IPS-20b (cell line): ENCODE results near the gene CLDN5.

Experiments used
- H3K27ac ChIP-seq: one replicate; pipeline ENCODE4 v1.5.1; 2013; ENCODE audit warnings: low read length
- H3K27me3 ChIP-seq: 2 replicates; pipeline ENCODE4 v1.6.1; 2013; ENCODE audit warnings: mild to moderate bottlenecking, low read length, inconsistent platforms; ENCODE audit not compliant: insufficient read depth
- H3K36me3 ChIP-seq: 2 replicates; pipeline ENCODE4 v1.6.1; 2013; ENCODE audit warnings: low read depth, mild to moderate bottlenecking, inconsistent platforms, low read length, moderate library complexity; ENCODE audit not compliant: insufficient read depth
- H3K4me1 ChIP-seq: 2 replicates; pipeline ENCODE4 v1.6.1; 2013; ENCODE audit warnings: mild to moderate bottlenecking, control low read depth, inconsistent platforms, low read length, moderate library complexity; ENCODE audit not compliant: insufficient read depth
- H3K4me3 ChIP-seq: 2 replicates; pipeline ENCODE4 v1.5.1; 2013; ENCODE audit warnings: mild to moderate bottlenecking, low read length, inconsistent platforms
- H3K9ac ChIP-seq: 2 replicates; pipeline ENCODE4 v1.6.1; 2013; ENCODE audit warnings: low read depth, mild to moderate bottlenecking, inconsistent platforms, low read length, moderate library complexity
- H3K9me3 ChIP-seq: 2 replicates; pipeline ENCODE4 v1.6.1; 2013; ENCODE audit warnings: mild to moderate bottlenecking, low read depth, low read length, inconsistent platforms; ENCODE audit not compliant: insufficient read depth

Gene CLDN5

GRCh38 chr22:19527321-19527721, 3.1 kb upstream of the CLDN5 start:
- Histone ChIP-seq H3K4me1 (no peaks in the 10 kb centered on the region), H3K4me3 (no peak overlapping the region), H3K36me3 (no peaks in the 10 kb centered on the region), H3K9ac (no peak overlapping the region), H3K9me3 (no peaks in the 10 kb centered on the region), H3K27me3 (peaks cover 45% of the 10 kb centered on the region), H3K27ac (no peak overlapping the region)

- Histone ChIP-seq H3K4me1 (no peaks in the 10 kb centered on the region), H3K4me3 (no peak overlapping the region), H3K27me3 (peaks cover 51% of the 10 kb centered on the region), H3K9me3 (no peaks in the 10 kb centered on the region), H3K27ac (no peak overlapping the region), H3K36me3 (no peaks in the 10 kb centered on the region), H3K9ac (no peak overlapping the region)
Measured at GRCh38 chr22:19526702-19527111, 2.5 kb upstream of the CLDN5 start.

GRCh38 chr22:19526076-19526701, 2.0 kb upstream of the CLDN5 start:
- Histone ChIP-seq H3K9ac (no peak overlapping the region), H3K27me3 (peaks cover 53% of the 10 kb centered on the region), H3K27ac (no peak overlapping the region), H3K36me3 (no peaks in the 10 kb centered on the region), H3K4me1 (no peaks in the 10 kb centered on the region), H3K4me3 (no peak overlapping the region), H3K9me3 (no peaks in the 10 kb centered on the region)

GRCh38 chr22:19525666-19526065, 1.5 kb upstream of the CLDN5 start:
- Histone ChIP-seq H3K27me3 (peaks cover 53% of the 10 kb centered on the region), H3K9ac (no peak overlapping the region)

GRCh38 chr22:19525116-19525660, 978 bp upstream of the CLDN5 start:
- Histone ChIP-seq H3K4me3 (peak overlapping the region; percentile 66; the same call in 1 of the 2 replicates), H3K9ac (no peak overlapping the region), H3K4me1 (no peaks in the 10 kb centered on the region), H3K27ac (no peak overlapping the region), H3K36me3 (no peaks in the 10 kb centered on the region), H3K9me3 (no peaks in the 10 kb centered on the region), H3K27me3 (peaks cover 53% of the 10 kb centered on the region)

More at GRCh38 chr22:19525666-19526065, 1.5 kb upstream of the CLDN5 start:
- Histone ChIP-seq H3K4me3 (no peak overlapping the region), H3K36me3 (no peaks in the 10 kb centered on the region), H3K27ac (no peak overlapping the region), H3K9me3 (no peaks in the 10 kb centered on the region), H3K4me1 (no peaks in the 10 kb centered on the region)

- Histone ChIP-seq H3K4me3 (peak overlapping the region; percentile 66), H3K27me3 (peaks cover 53% of the 10 kb centered on the region), H3K9ac (no peak overlapping the region)
Measured at GRCh38 chr22:19523240-19524169, 705 bp downstream of the CLDN5 start.

GRCh38 chr22:19522881-19523239, 1.4 kb downstream of the CLDN5 start:
- Histone ChIP-seq H3K27ac (no peak overlapping the region), H3K4me3 (peak overlapping the region; percentile 66; the same call in 1 of the 2 replicates), H3K36me3 (no peaks in the 10 kb centered on the region), H3K27me3 (peaks cover 53% of the 10 kb centered on the region), H3K9me3 (no peaks in the 10 kb centered on the region), H3K9ac (no peak overlapping the region), H3K4me1 (no peaks in the 10 kb centered on the region)

More at GRCh38 chr22:19523240-19524169, 705 bp downstream of the CLDN5 start:
- H3K9me3 ChIP-seq, result no peaks in the 10 kb centered on the region
- H3K4me1 ChIP-seq, result no peaks in the 10 kb centered on the region
- no peaks in the 10 kb centered on the region for H3K36me3 ChIP-seq
- H3K27ac ChIP-seq, result no peak overlapping the region

GRCh38 chr22:19522190-19522880, 1.9 kb downstream of the CLDN5 start:
- Histone ChIP-seq H3K4me1 (no peaks in the 10 kb centered on the region), H3K4me3 (peak overlapping the region; percentile 66; the same call in 1 of the 2 replicates), H3K9me3 (no peaks in the 10 kb centered on the region), H3K36me3 (peaks cover 4% of the 10 kb centered on the region; the same call in 1 of the 2 replicates), H3K27me3 (peaks cover 53% of the 10 kb centered on the region), H3K27ac (no peak overlapping the region), H3K9ac (no peak overlapping the region)

- Histone ChIP-seq H3K27ac (no peak overlapping the region), H3K27me3 (peaks cover 43% of the 10 kb centered on the region), H3K4me1 (no peaks in the 10 kb centered on the region), H3K4me3 (no peak overlapping the region), H3K9me3 (no peaks in the 10 kb centered on the region), H3K36me3 (peaks cover 19% of the 10 kb centered on the region; the same call in 1 of the 2 replicates), H3K9ac (no peak overlapping the region)
Measured at GRCh38 chr22:19520566-19521305, 3.5 kb downstream of the CLDN5 start.

- Histone ChIP-seq H3K36me3 (peaks cover 26% of the 10 kb centered on the region; the same call in 1 of the 2 replicates), H3K27me3 (peaks cover 35% of the 10 kb centered on the region), H3K9ac (no peak overlapping the region), H3K4me1 (no peaks in the 10 kb centered on the region), H3K4me3 (no peak overlapping the region), H3K27ac (no peak overlapping the region), H3K9me3 (no peaks in the 10 kb centered on the region)
Measured at GRCh38 chr22:19520007-19520406, 4.2 kb downstream of the CLDN5 start.
